HG02943 (cell line): Measurements from ENCODE around the gene DIAPH1.

Experiments used
- ATAC-seq: cut with Tn5 transposase; IDR thresholded peaks from one replicate; pipeline ENCODE4 v1.9.1; 2021; ENCODE audit warnings: mild to moderate bottlenecking, low read depth, moderate library complexity; ENCODE audit not compliant: unreplicated experiment

Gene DIAPH1

GRCh38 chr5:141523991-141524390 lies 94.8 kb downstream of the DIAPH1 start:
- ATAC-seq = no peak

DNA sequence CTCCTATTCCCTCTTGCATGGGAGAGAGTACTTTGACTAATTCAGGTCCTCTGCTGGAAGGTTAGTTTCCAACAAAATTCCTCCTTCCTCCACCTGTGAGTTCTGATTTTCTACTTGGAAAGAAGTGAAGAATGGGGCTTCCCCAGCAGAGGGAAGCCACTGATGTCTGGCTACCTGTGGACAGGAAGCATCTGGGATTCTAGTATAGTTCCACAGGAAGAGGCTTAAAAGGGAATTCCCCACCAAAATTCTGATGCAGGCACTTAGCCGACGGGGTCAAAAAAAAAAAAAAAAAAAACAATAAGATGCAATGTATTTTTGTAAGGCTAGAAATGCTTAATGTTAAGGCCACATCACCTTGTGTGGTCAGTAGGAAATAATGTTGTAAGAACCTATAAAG lies 96.5 kb downstream of the DIAPH1 start:
- ATAC-seq = no peak

GRCh38 chr5:141521244-141521781 lies 97.5 kb downstream of the DIAPH1 start:
- ATAC-seq = no peak

GRCh38 chr5:141519605-141520565 lies 98.9 kb downstream of the DIAPH1 start:
- no peak for ATAC-seq

- no peak for ATAC-seq
Observed at GRCh38 chr5:141518618-141519015, 100.2 kb downstream of the DIAPH1 start.

- no peak for ATAC-seq
Observed at GRCh38 chr5:141517880-141518617, 100.8 kb downstream of the DIAPH1 start.

DNA sequence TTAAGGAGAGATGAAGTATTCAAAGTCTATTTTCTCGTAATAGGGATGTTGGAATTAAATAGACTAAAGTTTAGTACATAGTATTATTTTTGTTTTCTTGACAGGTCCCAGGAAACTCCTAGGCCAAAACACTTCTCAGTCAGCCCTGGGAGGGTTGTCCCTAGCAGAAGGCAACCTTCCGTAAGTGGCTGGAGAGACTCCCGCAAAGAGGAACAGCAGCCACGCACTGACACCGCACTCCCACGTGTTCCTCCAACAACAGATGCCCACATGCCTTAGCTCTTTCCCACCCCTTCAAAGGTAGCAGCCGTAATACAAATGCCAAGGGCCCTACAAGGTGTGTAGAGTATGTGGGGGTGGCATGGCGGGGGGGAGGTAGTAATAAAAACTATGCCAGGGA lies 101.5 kb downstream of the DIAPH1 start:
- ATAC-seq = no peak

DNA sequence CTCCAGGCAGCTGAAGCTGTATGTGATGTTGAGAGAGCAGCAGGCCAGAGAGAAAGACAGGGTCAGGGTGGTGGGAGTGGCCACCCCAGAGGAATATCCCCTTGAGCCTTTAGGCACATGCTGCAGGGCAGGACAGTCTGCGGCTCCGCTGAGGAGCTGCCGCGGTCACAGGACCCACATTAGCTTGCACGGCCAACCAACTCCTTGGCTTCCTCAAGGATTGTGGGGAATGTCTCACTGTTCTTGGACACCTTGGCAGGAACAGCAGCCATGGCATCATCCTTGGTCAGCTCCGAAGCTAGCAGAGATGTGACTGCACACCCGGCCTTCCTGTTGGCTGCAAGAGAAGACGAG lies 102.2 kb downstream of the DIAPH1 start:
- ATAC-seq = no peak

DNA sequence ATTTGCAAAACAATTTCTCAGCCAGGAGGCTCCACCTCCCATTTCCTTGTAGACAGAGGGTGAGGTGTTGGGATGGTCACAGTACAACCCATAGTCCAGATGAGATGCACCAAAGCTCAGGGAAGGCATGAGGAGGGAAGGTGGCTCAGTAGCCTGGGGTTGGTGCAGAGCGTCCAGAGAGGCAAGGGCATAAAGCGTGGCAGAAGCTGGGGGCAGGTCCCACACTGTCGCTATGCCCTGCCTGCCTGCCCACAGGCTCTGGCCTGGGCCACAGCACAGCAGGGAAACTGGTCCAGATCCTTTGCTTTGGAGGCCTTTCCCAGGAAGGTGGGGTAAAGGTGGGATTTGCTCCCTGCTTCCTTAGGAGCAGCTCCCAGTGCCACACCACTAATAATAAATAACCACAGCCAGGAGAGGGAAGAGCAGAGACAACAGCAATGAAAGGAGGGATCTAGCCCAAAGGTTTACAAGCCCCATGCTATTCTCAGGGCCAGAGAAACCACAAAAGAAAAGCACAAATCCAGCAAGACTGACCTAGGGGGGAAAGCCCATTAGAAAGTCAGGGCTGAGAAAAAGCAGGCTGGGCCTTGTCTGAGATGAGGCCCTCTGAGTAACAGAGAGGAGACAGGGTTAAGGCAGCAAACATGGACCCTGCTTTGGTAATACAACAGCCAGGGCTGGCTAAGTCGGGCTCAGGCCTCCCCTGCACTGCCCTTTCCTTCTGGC lies 102.7 kb downstream of the DIAPH1 start:
- no peak for ATAC-seq

DNA sequence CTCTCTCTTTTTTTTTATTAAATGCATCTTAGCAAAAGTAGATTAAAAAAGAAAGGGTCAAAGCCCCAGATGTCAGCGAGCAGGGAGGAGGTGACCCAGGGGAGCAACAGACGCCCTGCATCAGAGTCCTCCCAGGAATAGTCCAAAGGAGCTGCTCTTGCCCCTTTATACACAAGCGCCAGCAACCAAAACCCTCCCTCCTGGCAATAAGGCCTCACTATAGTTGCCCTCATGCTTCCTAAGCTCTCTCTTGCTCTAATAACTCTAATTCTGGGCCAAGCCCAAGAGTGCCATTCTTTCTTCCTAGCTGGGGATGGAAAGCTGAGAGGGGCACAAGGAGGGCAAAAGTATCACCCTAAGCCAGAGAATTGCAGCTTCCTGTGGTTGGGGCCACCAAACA lies 103.7 kb downstream of the DIAPH1 start:
- ATAC-seq = no peak

- no peak for ATAC-seq
Observed at GRCh38 chr5:141514330-141515133, 104.3 kb downstream of the DIAPH1 start.

GRCh38 chr5:141513627-141514329 lies 105.0 kb downstream of the DIAPH1 start:
- ATAC-seq = no peak

- ATAC-seq = no peak
Observed at GRCh38 chr5:141512911-141513626, 105.7 kb downstream of the DIAPH1 start.

DNA sequence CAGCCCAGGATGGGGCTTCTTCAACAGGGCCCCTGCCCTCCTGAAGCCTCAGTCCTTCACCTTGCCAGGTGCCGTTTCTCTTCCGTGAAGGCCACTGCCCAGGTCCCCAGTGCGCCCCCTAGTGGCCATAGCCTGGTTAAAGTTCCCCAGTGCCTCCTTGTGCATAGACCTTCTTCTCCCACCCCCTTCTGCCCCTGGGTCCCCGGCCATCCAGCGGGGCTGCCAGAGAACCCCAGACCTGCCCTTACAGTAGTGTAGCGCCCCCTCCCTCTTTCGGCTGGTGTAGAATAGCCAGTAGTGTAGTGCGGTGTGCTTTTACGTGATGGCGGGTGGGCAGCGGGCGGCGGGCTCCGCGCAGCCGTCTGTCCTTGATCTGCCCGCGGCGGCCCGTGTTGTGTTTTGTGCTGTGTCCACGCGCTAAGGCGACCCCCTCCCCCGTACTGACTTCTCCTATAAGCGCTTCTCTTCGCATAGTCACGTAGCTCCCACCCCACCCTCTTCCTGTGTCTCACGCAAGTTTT lies 106.3 kb downstream of the DIAPH1 start:
- no peak for ATAC-seq

GRCh38 chr5:141511771-141512325 lies 107.0 kb downstream of the DIAPH1 start:
- ATAC-seq = no peak

DNA sequence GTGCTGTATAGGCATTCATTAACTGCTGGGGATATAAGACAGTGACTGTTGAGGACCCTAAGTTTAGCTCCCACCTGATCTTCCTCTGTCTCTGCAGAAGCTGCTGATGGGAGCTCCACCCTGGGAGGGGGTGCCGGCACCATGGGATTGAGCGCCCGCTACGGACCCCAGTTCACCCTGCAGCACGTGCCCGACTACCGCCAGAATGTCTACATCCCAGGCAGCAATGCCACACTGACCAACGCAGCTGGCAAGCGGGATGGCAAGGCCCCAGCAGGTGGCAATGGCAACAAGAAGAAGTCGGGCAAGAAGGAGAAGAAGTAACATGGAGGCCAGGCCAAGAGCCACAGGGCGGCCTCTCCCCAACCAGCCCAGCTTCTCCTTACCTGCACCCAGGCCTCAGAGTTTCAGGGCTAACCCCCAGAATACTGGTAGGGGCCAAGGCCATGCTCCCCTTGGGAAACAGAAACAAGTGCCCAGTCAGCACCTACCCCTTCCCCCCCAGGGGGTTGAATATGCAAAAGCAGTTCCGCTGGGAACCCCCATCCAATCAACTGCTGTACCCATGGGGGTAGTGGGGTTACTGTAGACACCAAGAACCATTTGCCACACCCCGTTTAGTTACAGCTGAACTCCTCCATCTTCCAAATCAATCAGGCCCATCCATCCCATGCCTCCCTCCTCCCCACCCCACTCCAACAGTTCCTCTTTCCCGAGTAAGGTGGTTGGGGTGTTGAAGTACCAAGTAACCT lies 107.8 kb downstream of the DIAPH1 start:
- no peak for ATAC-seq

DNA sequence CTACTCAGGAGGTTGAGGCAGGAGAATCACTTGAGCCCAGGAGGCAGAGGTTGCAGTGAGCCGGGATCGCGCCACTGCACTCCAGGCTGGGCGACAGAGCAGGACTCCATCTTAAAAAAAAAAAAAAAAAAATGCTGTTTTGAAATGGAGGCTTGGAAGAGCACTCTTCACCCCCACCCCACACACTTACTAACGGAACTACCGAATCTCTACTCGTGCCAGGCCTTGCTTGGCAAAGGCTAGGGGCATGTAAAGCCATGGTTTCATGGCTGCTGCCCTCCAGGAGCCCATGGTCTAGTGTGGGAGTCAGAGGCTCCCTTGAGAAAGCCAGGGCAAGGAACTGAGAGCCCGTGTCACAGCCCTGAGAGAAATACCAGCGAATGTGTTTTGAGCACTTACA lies 108.6 kb downstream of the DIAPH1 start:
- ATAC-seq = no peak
